ENCODE data around the gene MATCAP1.

The MATCAP1 gene

GRCh38 chr16:67149276-67150046 is 34.3 kb downstream of the MATCAP1 start:
- Histone ChIP-seq H3K4me3 (ENCODE audit: low read length) (no peak overlapping the region), H3K4me1 (ENCODE audit: control insufficient read depth, low read length) (0 out of 2 replicates have a peak, but pooled peaks cover 3% of the 10 kb centered on the region), H3K27me3 (ENCODE audit: control insufficient read depth, low read length) (peaks cover 13% of the 10 kb centered on the region; the same call in 1 of the 2 replicates), H4K20me1 (ENCODE audit: control insufficient read depth, insufficient read depth, low read depth, low read length) (no peaks in the 10 kb centered on the region; the same call in 1 of the 2 replicates), H3K36me3 (ENCODE audit: control insufficient read depth, low read length) (peaks cover 24% of the 10 kb centered on the region), H3F3A (ENCODE audit: control insufficient read depth, insufficient read depth) (no peaks in the 10 kb centered on the region; the same call in 1 of the 2 replicates), H3K9me2 (replicated peaks; ENCODE audit: control insufficient read depth, low read length) (no peaks in the 10 kb centered on the region), H3K27ac (ENCODE audit: low read depth, low read length) (no peak overlapping the region), H3K9me3 (ENCODE audit: control insufficient read depth, insufficient read depth, low read length) (no peaks in the 10 kb centered on the region), H3K4me2 (ENCODE audit: low read length) (no peak overlapping the region), H3K79me2 (ENCODE audit: control insufficient read depth, low read length) (no peaks in the 10 kb centered on the region)
- TF ChIP-seq, protein P1, sequence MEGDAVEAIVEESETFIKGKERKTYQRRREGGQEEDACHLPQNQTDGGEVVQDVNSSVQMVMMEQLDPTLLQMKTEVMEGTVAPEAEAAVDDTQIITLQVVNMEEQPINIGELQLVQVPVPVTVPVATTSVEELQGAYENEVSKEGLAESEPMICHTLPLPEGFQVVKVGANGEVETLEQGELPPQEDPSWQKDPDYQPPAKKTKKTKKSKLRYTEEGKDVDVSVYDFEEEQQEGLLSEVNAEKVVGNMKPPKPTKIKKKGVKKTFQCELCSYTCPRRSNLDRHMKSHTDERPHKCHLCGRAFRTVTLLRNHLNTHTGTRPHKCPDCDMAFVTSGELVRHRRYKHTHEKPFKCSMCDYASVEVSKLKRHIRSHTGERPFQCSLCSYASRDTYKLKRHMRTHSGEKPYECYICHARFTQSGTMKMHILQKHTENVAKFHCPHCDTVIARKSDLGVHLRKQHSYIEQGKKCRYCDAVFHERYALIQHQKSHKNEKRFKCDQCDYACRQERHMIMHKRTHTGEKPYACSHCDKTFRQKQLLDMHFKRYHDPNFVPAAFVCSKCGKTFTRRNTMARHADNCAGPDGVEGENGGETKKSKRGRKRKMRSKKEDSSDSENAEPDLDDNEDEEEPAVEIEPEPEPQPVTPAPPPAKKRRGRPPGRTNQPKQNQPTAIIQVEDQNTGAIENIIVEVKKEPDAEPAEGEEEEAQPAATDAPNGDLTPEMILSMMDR (IDR thresholded peaks at IDR 0.05; ENCODE audit: low read depth, low read length, poor library complexity, severe bottlenecking): no peak
- no peak for TF ChIP-seq EZH2phosphoT487 (IDR thresholded peaks at IDR 0.05; ENCODE audit: borderline replicate concordance, low read length)

GRCh38 chr16:67148656-67149275 is 35.0 kb downstream of the MATCAP1 start:
- no peak overlapping the region for H3K4me2 ChIP-seq (ENCODE audit: low read length)
- peaks cover 29% of the 10 kb centered on the region for H3K36me3 ChIP-seq (ENCODE audit: control insufficient read depth, low read length)
- no peaks in the 10 kb centered on the region for H3K9me3 ChIP-seq (ENCODE audit: control insufficient read depth, insufficient read depth, low read length)
- no peaks in the 10 kb centered on the region; the same call in 1 of the 2 replicates for H3F3A ChIP-seq (ENCODE audit: control insufficient read depth, insufficient read depth)
- peaks cover 13% of the 10 kb centered on the region; the same call in 1 of the 2 replicates for H3K27me3 ChIP-seq (ENCODE audit: control insufficient read depth, low read length)
- no peaks in the 10 kb centered on the region for H3K79me2 ChIP-seq (ENCODE audit: control insufficient read depth, low read length)
- no peak overlapping the region for H3K27ac ChIP-seq (ENCODE audit: low read depth, low read length)
- TF ChIP-seq, protein P1 (IDR thresholded peaks at IDR 0.05; ENCODE audit: low read depth, low read length, poor library complexity, severe bottlenecking): no peak
- TF ChIP-seq EZH2phosphoT487 (IDR thresholded peaks at IDR 0.05; ENCODE audit: borderline replicate concordance, low read length): no peak
- no peak overlapping the region for H3K4me3 ChIP-seq (ENCODE audit: low read length)
- H3K9me2 ChIP-seq (replicated peaks; ENCODE audit: control insufficient read depth, low read length): no peaks in the 10 kb centered on the region
- no peaks in the 10 kb centered on the region; the same call in 1 of the 2 replicates for H4K20me1 ChIP-seq (ENCODE audit: control insufficient read depth, insufficient read depth, low read depth, low read length)
- 0 out of 2 replicates have a peak, but pooled peaks cover 3% of the 10 kb centered on the region for H3K4me1 ChIP-seq (ENCODE audit: control insufficient read depth, low read length)

DNA sequence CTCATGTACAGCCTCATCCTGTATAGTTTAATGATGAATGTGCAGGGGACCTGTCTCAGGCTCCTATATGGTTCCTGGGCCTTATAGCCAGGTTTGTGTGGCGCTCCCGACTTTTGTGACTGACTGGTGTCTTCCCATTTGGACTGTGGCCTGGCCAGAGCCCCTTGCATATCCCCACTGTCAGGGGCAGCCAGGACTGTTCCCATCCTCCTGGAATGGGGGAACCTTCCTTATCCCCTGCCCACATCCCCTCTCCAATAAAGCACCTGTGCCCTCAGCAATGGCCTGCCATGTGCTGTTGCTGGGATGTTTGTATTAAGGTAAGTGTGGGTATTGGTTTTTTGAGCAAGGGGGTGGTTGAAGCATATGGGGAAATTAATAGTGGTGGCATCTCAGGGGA is 35.5 kb downstream of the MATCAP1 start:
- no peak for TF ChIP-seq EZH2phosphoT487 (IDR thresholded peaks at IDR 0.05; ENCODE audit: borderline replicate concordance, low read length)
- TF ChIP-seq, protein P1 (IDR thresholded peaks at IDR 0.05; ENCODE audit: low read depth, low read length, poor library complexity, severe bottlenecking): no peak
- Histone ChIP-seq H3K4me3 (ENCODE audit: low read length) (no peak overlapping the region), H3K9me2 (replicated peaks; ENCODE audit: control insufficient read depth, low read length) (no peaks in the 10 kb centered on the region), H3K27ac (ENCODE audit: low read depth, low read length) (no peak overlapping the region), H4K20me1 (ENCODE audit: control insufficient read depth, insufficient read depth, low read depth, low read length) (no peaks in the 10 kb centered on the region; the same call in 1 of the 2 replicates), H3K4me1 (ENCODE audit: control insufficient read depth, low read length) (0 out of 2 replicates have a peak, but pooled peaks cover 3% of the 10 kb centered on the region), H3K9me3 (ENCODE audit: control insufficient read depth, insufficient read depth, low read length) (no peaks in the 10 kb centered on the region), H3K79me2 (ENCODE audit: control insufficient read depth, low read length) (no peaks in the 10 kb centered on the region), H3K4me2 (ENCODE audit: low read length) (no peak overlapping the region), H3K36me3 (ENCODE audit: control insufficient read depth, low read length) (peaks cover 32% of the 10 kb centered on the region), H3K27me3 (ENCODE audit: control insufficient read depth, low read length) (peaks cover 13% of the 10 kb centered on the region; the same call in 1 of the 2 replicates), H3F3A (ENCODE audit: control insufficient read depth, insufficient read depth) (no peaks in the 10 kb centered on the region; the same call in 1 of the 2 replicates)
